GM12864 (cell line): Measurements from ENCODE around the gene ERF.
A peak's percentile ranks its signal among the peaks of the same experiment; 100 is the strongest.

ENCODE experiments used
- DNase-seq: peaks from one replicate; pipeline ENCODE4 v3.0.0-alpha.2; 2011; ENCODE audit warnings: low read depth
- H3K4me3 ChIP-seq: 2 replicates; pipeline ENCODE4 v1.5.1; 2011; ENCODE audit warnings: mild to moderate bottlenecking, low read depth, low read length, control low read depth
- TF ChIP-seq, protein P1 (sequence below): IDR thresholded peaks from 2 replicates; pipeline ENCODE4 v1.5.1; 2011; ENCODE audit warnings: low read depth, mild to moderate bottlenecking, moderate library complexity, low read length, control low read depth, inconsistent platforms; ENCODE audit errors: missing control alignments

Gene ERF

GRCh38 chr19:42253245-42254088, 1.5 kb downstream of the ERF start:
- TF ChIP-seq, protein P1, sequence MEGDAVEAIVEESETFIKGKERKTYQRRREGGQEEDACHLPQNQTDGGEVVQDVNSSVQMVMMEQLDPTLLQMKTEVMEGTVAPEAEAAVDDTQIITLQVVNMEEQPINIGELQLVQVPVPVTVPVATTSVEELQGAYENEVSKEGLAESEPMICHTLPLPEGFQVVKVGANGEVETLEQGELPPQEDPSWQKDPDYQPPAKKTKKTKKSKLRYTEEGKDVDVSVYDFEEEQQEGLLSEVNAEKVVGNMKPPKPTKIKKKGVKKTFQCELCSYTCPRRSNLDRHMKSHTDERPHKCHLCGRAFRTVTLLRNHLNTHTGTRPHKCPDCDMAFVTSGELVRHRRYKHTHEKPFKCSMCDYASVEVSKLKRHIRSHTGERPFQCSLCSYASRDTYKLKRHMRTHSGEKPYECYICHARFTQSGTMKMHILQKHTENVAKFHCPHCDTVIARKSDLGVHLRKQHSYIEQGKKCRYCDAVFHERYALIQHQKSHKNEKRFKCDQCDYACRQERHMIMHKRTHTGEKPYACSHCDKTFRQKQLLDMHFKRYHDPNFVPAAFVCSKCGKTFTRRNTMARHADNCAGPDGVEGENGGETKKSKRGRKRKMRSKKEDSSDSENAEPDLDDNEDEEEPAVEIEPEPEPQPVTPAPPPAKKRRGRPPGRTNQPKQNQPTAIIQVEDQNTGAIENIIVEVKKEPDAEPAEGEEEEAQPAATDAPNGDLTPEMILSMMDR, result no peak
- no peak for DNase-seq

DNA sequence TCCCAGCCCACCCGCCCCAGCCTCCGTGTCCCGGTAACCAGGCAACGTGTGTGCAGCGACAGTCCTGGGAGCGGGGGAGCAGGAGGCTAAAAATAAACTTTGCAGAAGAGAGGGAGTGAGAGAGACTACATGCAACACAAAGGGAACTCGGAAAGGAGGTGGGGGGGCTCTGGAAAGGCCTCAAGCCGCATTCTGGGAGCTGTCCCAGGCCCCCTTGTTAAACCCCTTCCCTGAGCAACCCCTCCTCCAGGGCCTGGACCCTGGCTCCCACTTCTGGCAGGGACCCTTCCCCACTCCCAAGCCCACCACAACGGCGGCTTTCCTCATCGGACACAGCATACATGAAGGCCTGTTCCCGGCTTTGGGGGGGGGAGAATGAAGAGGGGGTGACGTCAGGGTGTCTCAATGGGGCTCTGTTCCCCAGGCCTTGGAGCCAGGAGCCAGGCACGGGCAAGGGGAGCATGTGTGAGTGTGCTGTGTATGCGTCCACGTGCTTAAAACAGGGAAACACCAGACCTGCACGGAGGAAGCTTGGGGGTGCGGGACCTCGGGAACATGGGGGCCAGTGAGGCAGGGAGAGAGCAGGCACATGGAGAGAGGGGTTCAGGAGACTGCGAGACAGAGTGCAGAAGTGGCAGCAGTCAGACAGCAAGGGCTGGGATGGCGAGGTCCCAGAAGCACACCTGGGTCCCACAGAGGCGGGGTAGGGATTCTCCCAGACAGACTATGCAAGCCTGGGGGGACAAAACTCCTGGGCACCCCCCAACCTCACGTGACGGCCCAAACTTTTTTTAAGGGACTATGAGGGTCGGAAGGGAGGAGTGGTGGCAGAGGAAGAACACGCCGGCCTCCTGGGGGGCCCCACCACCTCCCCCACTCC, 2.3 kb downstream of the ERF start:
- TF ChIP-seq, protein P1, result no peak
- DNase-seq, result no peak

More at GRCh38 chr19:42253245-42254088, 1.5 kb downstream of the ERF start:
- peak overlapping the region; percentile 74 for H3K4me3 ChIP-seq

GRCh38 chr19:42251572-42252358, 3.2 kb downstream of the ERF start:
- DNase-seq, result no peak
- TF ChIP-seq, protein P1, result no peak
- H3K4me3 ChIP-seq, result no peak overlapping the region

More for the DNA sequence above, 2.3 kb downstream of the ERF start:
- H3K4me3 ChIP-seq, result peak overlapping the region; percentile 59

GRCh38 chr19:42250666-42251531, 4.0 kb downstream of the ERF start:
- TF ChIP-seq, protein P1, result no peak
- DNase-seq, result no peak
- H3K4me3 ChIP-seq, result no peak overlapping the region

DNA sequence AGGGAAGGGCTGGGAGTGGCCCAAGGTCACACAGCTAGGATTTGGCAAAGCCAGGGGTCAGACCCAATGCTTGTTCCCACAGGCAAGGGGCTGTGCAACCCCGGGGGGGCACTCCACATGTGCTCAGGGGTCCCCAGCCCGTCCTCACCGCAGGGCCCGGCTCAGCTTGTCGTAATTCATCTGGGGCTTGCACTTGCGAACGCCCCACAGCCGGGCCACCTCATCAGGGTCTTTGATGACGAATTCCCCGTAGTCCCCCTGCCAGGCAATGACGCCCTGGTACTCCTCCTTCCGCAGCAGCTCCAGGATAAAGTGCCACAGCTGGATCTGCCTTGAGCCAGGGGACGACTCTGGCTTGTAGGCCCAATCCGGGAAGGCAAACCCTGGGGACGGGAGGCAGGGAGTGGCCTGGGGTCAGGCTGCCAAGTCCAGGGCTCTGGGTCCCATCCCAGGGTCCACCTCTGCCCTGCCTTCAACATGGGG, 4.7 kb downstream of the ERF start:
- no peak overlapping the region for H3K4me3 ChIP-seq

More for the DNA sequence above, 4.7 kb downstream of the ERF start:
- TF ChIP-seq, protein P1, result no peak
- DNase-seq, result no peak
